KBM-7 (cell line): ENCODE data around the gene TMEM132D.
"Not testable (repeated sequence)": the region's sequence is repeated elsewhere in the genome, so short reads cannot be mapped to it uniquely, and the experiment has no call there.

Experiments used
- DNase-seq: peaks from one replicate; pipeline ENCODE4 v3.0.0-alpha.2; 2015
- in situ Hi-C: fragments of 300-500 bp; cut with MboI; formaldehyde crosslinking; loops from 2 replicates; pipeline ENCODE4 v1.14.3; 2020; ENCODE audit warnings: low sequenced_read_pairs, low pct_unique_long_range_greater_than_20kb, mixed read lengths

Gene TMEM132D

DNA sequence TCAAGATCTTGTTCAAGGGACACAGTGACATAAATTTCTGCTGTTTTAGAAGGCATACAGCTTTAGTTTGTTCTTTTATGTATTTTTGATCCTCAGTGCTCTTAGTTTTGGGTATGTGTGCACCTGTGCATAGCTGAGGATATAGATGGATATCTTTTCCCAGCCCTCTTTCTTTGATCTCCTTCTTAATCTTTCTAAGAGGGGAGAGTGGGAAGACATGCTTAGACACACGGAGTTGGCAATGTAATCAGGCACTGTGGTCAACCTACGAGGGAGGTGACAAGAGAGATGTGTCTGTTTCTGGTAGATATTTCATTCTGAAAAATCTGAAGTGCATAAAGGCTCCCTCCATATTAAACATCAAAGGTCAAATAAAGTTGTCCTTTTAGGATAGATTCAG, 340.6 kb downstream of the TMEM132D start:
- no peak for DNase-seq
- in situ Hi-C loops = no loop called here

DNA sequence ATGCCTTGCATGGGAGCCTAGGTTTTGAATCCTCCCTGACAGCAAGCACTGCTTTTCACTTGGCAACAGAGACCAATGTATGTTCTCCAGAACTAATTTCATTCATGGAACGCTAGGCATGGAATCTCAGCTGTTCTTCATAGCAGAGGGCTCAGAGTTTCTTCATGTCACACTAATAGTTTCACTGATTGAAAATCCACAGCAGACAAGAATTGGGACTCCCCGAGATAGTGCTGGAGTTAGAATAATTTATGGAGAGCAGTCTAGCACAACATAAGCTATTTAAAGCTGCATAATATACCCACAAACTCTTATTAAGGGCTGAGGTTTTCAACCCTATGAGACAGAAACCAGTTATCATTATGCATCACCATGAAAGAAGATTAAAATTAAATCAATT, 342.5 kb downstream of the TMEM132D start:
- in situ Hi-C loops = no loop called here
- DNase-seq = no peak

DNA sequence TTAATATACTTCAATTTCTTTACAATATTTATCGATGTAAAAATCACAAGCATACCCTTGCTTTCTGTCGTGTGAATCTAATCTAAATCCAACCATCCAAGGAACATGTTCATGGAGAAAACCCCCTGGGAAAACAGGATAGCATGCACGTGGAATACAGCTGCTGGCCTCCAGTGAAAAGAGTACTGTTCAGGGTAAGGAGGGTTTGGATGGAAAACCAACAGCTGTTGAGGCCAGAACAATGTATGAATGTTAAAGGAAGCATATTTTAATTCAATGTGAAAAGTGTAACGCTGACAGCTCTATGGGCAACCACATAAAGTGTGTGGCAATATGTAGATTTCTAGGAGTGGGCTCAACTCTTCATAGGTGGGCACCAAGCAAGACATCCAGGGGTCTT, 344.0 kb downstream of the TMEM132D start:
- DNase-seq = no peak
- in situ Hi-C loops = no loop called here

DNA sequence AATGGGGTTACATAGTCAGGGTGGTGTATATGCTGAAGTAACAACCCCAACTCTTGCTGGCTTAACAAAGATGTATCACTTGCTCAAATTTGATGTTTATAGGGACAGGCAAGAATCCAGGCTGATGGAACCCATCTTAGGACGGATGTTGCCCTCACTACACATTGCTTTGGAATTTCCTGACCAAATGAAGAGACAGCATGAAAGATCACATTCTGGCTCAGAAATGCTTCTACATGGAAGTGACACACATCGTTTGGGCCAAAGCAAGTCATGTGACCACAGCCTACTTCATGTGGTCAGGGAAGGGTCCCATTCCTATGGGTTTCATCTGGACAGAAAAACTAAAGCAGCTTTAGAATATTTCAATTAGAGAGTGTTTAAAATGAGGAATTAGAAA, 345.8 kb downstream of the TMEM132D start:
- in situ Hi-C loops = no loop called here
- no peak for DNase-seq

DNA sequence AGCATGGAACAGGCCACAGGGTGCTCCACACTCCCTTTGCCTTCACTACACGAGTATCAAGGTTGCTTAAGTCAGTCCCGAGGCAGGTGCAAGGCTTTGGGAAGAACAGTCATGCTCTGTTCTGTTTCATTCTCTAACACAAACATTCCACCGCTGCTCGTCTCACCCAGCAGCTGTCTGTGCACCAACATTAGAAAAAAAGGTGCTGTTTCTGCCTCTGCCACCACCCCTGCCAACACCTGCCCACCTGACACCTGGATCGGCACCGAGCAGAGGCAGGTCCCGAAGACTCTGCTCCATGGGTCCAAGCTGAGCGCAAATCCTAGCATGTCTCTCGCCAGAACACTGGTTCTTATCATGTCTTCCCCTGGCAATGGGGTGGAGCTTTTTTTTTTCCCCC, 347.7 kb downstream of the TMEM132D start:
- no peak for DNase-seq
- in situ Hi-C loops = no loop called here

DNA sequence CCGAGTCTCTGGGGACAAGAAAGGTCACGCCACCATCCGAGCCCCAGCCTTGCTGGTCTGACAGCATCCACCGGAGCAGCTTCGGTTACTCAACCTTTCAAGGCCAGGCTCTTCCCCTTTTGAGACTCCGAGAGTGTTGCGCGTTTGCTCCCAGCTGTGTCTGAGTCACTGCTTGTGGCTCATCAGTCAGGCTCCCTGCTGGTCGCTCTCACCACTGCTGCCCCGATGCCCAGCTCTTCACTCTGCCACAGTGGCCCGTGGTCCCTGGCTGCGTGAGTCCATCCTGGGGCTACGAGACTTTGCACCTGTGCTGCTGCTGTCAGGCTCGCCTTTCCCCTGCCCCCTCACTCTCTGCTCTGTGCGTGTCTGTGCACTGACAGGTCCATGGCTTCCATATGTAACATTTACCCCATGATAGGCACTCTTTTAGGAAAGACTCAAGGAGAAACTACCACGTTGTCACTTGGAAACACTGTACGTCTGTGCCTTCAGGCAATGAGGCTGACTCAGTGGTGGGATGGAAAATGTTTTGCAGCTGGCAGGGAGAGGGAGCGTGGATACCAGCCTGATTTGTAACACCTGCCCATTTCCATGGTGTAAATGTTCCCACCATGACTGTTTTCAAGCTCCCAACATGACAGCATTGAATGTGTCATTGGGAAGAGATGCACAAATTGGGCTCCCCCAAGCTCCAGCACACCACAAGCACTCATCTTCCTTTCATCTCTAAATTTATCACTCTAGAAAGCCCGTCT, 350.7 kb downstream of the TMEM132D start:
- in situ Hi-C loops = no loop called here
- DNase-seq = no peak

DNA sequence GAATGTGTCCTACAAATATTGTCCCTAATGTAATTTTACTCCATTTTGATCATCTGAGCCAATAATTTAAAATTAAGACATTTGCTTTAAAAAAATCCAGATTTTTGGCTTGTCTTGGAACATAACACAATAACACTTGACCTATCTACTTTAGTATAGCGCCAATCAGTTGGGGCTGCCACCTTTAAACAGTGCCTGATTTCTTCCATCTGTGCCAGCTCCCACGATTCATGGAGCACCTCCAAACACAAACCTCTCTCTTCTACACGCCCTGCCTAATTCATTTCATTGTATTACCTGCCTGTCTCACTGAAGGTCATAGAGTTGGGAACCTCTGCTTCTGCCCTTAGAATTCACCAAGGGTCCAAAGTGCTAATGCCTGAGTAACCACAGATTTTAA, 352.4 kb downstream of the TMEM132D start:
- in situ Hi-C loops = no loop called here

DNA sequence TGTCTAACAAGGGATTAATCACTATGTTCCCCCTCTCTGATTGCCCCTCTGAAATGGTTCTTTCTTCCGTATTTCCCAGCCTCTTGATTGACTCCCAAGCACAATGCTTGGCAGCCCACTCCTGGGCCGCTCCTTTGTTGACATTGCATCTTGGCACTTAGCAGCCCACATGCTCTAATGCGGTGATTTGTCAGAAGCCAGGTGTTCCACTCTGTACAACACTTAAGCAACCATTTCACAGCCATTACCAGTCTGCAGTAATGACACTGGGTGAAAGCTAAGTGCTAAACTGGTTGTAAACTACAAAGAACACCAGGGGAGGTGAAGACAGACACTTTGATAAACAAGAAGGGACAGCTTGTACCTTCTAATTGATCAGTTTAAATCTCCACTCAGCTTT, 353.5 kb downstream of the TMEM132D start:
- DNase-seq = no peak
- in situ Hi-C loops = no loop called here

More for the DNA sequence above, 352.4 kb downstream of the TMEM132D start:
- no peak for DNase-seq

DNA sequence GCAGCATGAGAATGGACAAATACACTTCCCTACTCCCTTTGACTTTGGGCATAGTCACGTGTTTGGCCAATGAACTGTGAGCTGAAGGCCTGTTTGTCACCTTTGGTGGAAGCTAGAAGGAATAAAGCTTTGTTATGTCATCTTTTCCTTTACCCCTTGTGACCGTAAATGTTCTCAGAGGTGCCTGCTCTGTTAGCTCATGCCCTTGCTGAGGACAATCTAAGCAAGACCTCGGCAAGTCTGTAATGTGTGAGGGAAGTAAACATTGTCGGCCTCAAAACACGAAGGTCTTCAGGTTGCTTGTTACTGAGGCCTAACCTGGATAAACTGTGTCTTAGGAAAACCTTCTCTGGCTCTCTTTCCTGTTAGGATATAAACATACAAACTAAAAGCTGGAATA, 354.2 kb downstream of the TMEM132D start:
- DNase-seq = no peak
- in situ Hi-C loops = no loop called here

DNA sequence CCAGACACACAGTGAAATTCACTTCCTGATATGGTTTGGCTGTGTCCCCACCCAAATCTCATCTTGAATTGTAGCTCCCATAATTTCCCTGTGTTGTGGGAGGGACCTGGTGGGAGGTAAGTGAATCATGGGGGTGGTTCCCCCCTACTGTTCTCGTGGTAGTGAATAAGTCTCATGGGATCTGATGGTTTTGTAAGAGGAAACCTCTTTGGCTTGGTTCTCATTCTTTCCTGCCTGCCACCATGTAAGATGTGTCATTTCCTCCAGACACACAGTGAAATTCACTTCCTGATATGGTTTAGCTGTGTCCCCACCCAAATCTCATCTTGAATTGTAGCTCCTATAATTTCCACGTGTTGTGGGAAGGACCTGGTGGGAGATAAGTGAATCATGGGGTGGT, 354.8 kb downstream of the TMEM132D start:
- in situ Hi-C loops, DNase-seq: not testable (repeated sequence)

DNA sequence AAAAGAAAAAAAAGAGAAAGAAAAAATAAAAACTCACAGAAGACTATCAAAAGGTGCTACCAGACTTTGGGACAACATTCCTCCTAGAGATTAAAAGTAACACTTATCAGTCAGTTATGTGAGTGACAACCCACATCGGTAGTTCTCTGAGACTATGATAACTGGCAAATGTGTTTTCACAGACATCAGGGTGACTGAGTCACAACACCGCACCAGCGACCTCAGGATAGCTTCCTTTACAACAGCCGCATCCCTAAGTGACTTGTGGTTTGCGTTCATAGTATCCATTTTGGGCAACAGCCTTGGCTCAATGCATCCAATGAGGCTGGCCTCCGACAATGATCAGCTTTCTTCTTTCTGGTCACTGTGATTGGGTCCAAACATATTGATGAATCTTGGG, 359.1 kb downstream of the TMEM132D start:
- no peak for DNase-seq
- in situ Hi-C loops = no loop called here

DNA sequence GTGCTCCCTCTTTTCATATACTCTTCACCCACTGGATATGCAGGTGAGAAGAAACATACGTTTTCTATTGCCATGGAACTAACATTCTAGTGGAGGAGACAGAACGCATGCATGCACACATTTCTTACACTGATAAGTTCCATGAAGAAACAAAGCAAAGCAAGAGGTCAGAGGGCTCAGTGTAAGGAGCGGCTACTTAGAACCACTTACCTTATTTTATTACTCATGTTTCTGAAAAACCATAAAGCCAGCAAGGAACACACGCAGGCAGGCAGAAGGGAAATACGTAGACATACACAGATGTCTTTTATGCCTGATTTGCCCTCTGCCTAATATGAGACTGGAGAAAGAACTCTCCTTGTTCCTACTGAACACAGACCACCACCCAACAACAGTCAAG, 362.9 kb downstream of the TMEM132D start:
- DNase-seq = no peak
- in situ Hi-C loops = no loop called here

DNA sequence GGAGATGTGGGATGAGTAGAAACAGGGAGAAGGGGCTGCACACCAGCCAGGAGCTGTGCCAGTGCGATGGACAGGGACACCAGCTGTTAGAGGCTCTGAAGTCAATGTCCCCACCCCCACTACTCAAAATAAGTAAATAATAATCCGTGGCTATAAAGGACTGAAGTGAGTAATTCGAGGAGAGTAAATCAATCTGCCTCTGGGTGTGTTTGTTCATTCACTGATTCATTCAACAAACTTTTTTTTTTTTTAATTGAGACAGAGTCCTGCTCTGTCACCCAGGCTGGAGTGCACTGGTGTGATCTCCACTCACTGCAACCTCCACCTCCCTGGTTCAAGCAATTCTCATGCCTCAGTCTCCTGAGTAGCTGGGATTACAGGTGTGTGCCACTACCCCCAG, 363.6 kb downstream of the TMEM132D start:
- no peak for DNase-seq
- in situ Hi-C loops = no loop called here

DNA sequence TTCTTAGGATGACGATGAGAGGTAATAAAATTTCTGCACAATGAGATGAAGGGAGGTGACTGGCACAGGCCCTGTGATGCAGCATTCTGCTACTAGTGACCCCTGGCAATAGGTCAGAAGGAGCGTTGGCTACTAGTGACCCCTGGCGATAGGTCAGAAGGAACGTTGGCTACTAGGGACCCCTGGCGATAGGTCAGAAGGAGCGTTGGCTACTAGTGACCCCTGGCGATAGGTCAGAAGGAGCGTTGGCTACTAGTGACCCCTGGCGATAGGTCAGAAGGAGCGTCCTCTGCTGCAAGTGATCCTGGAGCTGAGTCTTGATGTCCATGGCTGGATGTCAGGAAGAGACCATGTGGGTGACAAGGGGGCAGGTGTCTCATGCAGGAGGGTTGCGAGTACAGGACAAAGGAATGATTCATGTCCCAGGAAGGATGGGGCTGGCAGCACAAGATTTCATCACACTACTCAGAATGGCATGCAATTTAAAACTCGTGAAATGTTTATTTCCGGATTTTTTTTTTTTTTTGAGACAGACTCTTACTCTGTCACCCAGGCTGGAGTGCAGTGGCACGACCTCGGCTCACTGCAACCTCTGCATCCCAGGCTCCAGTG, 365.0 kb downstream of the TMEM132D start:
- in situ Hi-C loops, DNase-seq: not testable (repeated sequence)

DNA sequence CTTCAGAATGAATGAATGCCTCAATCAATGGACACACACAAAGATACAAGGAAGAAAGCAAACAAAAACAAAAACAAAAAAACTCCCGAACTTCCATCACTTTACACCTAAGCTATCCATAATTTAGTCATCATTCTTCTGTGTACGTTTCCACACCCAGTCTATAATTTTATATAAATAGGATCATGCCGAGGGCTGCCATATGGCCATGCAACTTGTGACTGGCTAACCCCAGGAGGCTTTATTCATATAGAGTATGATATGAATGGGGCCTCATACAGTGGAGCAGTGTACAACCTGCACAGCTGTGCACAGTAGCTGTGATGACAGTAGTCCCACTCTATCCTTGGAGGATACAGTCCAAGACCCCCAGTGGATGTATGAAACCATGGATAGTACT, 365.7 kb downstream of the TMEM132D start:
- in situ Hi-C loops = no loop called here
- no peak for DNase-seq

DNA sequence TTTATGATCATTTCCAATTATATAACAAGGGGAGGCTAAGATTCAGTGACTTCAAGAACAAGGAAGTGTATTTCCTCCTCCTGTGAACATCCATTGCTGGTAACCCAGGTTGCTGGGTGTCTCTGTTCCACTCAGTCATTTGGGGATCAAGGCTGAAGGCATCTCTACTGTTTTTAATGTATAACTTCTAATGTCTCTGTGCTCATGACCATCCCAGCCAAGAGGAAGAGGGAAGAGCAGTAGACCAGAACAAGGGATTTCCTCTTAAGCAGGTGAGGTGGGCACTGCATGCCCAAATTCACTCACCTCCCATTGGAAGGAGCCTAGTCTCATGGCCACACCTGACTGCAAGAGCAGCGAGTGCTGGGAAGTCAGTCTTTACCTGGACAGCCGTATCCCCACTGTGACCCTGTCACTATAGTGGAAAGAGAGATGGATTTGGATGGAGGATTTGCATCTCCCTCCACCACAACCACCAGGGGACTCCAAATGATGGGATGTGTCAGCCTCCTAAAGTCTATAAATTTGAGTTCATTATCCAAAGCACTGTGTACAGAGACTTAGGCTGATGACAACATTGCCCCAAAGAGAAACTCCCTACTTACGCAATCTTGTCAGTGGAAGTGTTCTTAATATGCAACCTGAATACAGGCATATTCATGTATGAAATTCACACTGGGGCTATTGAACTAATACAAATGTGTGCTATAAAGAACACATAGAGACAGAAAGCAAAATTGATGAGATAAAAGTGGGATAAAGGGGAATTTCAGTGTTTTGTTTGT, 368.7 kb downstream of the TMEM132D start:
- in situ Hi-C loops = no loop called here
- DNase-seq = no peak

DNA sequence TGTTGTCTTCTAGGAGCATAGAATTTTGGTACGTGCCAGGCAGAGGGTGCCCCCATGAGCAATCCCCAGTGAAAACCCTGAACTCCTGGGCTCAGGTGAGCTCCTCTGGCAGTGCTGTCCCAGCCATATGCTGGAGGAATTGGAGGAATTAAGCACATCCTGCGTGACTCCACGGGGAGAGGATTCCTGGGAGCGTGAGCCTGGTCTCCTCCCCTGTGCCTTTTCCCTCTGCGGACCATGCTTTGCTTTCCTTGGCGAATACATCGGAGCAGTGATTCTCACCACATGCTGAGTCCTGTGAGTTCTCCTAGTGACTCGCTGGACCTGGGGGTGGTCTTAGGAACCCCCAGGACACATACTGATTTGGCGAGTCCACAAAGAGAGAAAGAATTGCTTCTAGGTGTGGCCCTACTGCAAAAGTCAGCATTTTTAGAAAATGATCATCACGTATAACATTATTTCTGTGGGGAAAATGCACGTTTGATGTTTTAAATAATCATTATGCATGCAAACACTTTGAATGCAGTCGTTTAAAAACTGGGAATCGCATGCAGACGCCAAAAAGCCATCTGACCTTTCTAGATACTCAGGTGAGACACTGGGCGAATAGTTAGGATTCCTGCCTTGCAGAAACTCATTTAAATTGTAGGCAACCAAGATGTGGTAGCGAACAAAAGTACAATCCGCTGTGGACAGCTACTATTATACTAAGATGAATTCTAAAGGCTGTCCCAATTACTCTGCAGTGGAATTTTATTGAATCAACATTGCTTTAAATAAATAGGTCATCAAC, 370.9 kb downstream of the TMEM132D start:
- in situ Hi-C loops = no loop called here
- DNase-seq = no peak

DNA sequence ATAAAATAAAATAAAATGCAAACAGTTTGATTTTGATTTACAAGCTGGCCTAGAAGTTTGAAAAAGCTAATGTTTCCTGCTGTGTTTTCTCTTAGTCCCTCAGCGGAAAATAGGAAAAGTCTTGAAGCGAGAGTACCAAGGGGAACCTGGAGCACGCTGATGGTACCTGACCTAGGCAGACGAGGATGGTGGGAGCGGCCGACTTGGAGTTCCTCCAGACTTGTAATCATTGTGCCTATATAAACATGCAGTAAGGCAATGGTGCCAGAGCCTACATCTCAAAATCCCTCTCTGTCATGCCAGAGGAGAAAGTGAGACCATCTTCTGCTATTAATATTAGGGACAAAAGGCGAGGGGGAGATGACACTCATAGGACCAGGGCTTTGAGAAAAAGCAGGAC, 371.7 kb downstream of the TMEM132D start:
- no peak for DNase-seq
- in situ Hi-C loops = no loop called here

DNA sequence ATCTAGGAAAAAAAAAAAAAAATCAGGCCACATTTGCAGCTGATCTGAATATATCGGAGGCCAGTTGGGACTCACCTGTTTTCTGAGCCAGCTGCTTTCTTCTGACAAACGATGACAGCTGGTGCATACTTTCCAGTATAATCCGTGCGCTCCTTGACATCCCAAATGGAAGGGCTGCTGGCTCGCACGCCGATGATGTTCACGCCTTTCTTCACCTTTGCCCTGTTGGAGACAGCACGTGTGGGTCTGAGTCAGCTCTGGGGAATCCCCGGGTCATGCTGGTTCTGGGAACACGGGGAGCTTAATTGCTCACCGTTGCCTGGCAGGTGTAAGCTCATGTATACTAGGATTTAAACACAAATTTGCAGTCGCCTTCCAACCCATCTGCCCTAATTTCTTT, 372.8 kb downstream of the TMEM132D start:
- DNase-seq = no peak
- in situ Hi-C loops = no loop called here

DNA sequence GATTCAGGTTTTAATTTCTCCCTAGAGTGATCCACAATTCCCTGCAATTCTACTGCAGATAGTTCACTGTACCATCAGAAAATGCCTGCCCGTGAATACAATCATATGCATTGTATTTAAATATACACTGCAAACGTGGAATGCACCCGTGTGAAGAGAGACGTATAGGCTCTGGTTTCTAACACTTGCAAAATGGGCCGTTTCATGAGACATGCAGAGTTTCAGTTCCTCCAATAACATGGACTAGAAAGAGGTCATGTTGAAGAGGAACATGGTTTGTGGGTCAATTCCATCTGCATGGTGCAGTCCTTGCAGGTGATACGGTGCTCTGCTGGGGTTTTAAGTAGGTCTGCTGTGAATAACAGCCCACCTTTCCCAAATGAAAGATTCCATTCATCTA, 373.3 kb downstream of the TMEM132D start:
- no peak for DNase-seq
- in situ Hi-C loops = no loop called here
